ENCODE data around the gene LARP4B.

LARP4B gene

DNA sequence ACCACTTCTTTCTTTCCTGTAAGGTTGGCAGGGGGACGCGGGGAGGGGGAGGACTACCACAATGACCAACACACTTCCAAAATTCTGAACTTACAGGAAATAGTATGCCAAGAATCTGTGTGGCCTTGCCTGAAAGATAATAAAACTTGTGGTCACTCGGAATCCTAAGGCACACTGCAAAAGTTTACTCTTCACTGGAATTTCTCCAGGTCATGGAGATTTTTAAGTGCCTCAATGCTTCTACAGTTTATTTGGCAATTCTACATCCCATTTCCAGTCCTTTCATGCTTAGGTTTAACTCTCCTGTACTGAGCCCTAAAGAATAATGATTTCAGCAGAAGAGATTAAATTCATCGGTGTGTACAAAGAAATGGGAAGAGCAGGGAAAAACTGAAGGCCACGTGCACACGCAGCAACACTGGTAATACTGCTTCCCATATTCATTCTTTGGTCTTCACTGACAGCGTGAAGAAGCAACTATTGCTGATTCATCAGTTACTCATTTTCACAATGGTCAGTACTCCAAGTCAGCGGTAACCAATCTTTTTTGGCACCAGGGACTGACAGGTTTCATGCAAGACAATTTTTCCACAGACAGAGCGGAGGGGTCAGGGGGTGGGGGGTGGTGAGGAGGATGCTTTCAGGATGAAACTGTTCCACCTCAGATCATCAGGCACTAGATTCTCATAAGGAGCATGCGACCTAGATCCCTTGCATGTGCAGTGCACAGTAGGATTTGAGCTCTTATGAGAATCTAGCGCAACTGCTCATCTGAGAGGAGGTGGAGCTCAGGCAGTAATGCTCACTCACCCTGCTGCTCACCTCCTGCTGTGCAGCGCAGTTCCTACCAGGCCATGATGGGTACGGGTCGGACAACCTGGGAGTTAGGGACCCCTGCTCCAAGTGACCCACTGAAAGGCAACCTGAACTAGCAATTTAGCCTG lies 9.8 kb downstream of the LARP4B start:
- DNase-seq, result no peak

DNA sequence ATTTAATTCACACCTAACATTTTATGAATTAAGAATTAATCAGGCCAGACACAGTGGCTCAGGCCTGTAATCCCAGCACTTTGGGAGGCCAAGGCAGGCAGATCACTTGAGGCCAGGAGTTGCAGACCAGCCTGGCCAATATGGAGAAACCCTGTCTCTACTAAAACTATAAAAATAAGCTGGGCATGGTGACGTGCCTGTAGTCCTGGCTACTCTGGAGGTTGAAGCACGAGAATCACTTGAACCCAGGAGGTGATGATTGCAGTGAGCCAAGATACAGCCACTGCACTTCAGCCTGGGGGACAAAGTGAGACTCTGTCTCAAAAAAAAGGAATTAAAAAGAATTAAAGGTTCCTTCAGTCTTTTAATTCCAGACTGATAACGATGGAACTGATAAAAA lies 11.1 kb downstream of the LARP4B start:
- no peak for DNase-seq

DNA sequence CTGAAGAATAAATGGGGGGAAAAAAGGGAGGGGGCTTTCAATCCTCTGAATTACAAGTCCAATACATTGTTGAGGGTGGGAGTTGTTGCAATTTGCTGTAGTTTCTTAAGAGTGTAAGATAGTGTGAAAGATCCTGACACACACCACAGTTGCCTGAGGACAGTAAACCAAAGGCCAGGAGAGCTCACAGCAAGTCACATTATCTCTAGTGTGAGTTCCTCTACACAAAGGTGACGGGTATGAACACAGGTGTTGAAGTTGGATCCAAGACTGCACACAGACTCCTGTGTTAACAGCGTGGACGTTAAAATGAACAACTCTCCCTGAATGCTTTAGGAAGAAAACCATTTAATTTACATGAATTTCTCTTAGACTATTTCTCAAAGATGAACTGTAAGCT lies 12.0 kb downstream of the LARP4B start:
- no peak for DNase-seq

DNA sequence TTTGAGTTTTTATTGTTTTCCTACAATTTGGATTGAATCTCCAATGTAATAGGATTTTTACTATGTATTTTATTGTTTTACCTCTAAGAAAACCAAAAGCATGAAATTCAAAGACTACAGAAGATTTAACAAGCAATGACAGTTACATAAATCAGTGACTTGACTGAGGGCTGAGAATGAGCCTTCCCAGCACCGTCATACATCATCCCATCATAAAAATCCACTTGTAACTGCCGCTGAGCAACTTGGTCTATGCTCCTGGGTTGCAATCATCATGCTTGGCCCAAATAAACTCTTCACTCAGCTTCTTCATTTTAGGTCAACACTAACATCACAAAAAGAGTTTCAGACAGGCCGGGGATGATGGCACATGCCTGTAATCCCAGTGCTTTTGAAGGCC lies 13.5 kb downstream of the LARP4B start:
- DNase-seq, result no peak

DNA sequence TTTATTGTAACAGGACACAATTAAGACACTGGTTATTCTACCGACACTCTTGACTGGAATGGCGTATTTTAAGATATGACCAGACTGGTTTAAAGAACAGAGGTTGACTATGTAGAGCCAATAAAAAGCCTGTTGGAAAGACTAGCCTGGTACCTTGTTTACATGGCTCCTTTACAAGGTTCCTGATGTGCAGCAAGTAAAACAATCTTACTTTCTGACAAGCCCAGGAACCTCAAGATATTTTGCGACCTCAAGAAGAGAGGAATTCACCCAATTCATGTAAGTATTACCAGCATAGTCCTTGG lies 14.1 kb downstream of the LARP4B start:
- DNase-seq, result no peak

DNA sequence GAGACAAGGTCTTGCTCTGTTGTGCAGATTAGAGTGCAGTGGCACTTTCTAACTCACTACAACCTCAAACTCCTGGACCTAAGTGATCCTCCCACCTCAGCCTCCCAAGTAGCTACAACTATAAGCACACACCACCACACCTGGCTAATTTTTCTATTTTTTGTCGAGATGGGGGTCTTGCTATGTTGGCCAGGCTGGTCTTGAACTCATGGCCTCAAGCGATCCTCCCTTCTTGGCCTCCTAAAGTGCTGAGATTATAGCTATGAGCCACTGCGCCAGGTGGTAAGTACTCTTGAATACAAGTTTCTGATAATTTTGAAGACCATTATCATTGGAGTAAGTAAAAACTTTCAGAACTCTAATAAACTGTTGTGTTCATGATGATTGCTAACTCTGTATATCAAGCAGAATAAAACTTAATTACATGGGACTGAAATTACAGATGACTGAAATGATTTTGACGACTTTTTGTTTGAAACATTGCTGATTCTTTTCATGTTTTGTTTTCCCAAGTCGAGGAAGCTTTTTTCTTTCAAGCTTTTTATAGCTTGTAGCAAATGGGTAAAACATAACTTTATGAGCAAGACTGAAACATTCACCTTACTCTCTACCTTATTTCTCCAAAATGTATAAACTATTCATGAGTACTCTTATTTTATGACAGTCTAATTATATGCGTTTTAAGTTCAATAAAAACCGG lies 14.6 kb downstream of the LARP4B start:
- no peak for DNase-seq

DNA sequence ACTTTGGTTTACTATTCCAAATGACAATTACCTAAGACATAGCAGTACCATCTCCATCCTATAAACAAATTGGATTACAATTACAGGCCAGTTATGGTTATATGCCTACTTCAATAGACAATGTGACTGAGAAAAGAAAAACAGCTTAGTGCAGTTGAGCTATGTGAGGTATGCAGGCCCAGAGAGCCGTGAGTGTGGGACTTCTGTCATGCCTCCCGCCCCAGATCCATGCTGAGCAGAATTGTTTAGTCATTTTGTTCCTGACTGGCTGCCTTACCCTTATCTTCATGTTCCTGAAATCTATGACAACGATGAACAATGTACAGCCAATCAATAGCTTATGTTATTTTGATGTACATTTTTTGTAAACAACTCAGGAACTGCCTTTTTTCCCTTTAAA lies 21.7 kb downstream of the LARP4B start:
- no peak for DNase-seq

DNA sequence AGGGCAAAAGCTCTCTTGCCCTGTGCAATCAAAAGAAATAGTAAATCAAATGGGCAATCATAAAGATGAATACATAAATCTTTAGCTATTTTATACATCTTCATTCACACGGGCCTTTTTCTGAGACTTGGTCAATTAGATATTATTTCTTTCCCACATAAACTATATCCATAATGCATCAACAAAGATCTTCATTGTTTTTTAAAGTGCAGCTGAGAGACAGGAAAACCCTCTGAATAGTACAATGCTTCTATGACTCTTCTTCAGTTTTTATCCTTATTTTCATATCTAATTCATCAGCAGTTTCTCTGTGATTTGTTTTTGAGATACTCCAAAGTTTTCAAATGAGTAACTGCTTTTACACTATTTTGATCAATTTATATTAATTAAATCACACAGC lies 25.5 kb downstream of the LARP4B start:
- DNase-seq, result no peak

DNA sequence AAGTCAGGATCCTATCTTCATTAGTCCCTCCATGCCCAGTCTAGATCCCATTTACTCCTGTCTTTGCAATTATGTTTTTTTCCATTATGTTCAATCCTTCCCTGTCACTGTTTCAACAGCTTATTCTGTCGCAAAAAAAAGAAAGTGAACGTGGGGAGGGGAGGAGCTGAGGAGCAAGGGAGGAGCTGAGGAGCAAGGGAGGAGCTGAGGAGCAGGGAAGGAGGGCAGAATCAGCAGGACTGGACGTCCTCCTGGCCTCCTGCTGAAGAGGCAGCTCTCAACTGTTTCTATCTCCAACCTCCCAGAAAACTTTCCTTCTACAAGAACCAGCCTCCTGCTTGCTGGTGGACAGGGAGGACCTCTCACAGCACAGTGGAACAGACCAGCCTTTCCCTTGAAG lies 26.0 kb downstream of the LARP4B start:
- no peak for DNase-seq

DNA sequence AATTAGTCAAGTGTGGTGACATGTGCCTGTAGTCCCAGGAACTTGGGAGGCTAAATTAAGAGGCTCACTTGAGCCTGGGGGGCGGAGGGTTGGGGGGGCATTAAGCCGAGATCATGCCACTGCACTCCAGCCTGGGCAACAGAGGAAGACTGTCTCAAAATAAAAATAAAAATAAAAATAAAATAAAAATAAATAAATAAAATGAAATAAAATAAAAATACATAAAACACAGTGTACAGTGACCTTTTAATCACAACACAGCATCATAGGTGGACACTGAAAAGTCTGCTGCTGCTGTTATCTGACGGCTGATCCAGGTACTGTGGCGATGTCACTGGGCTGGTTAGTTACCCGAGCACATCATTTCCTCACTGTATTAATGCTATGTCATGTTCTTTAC lies 27.1 kb downstream of the LARP4B start:
- DNase-seq, result no peak

DNA sequence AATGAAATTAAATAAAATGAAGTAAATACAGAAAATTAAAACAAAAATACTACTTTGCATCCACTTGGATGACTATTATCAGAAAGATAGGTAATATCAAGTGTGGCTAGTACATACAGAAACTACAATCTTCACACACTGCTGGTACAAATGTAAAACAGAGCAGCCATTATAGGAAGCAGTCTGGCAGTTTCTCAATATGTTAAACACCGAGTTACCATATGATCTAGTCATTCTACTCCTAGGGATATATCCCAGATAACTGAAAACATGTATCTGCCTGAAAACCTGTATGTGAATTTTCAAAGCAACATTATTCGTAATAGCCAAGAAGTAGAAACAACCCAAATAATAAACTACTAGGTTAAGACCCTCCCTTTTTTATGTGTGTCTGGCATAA lies 33.4 kb downstream of the LARP4B start:
- DNase-seq, result no peak

DNA sequence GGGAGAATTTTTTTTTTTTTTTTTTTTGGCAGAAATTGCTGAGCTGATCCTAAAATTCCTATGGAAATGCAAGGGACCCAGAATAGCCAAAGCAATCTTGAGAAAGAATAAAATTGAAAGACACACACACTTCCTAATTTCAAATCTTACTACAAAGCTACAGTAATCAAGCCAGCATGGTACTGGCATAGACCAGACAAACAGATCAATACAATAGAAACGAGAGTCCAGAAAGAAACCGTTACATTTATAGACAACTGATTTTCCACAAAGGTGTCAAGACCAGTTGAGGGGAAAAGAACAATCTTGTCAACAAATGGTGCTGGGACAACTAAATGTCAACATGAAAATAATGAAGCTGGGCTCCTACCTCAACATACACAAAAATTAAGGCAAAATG lies 34.5 kb downstream of the LARP4B start:
- no peak for DNase-seq

DNA sequence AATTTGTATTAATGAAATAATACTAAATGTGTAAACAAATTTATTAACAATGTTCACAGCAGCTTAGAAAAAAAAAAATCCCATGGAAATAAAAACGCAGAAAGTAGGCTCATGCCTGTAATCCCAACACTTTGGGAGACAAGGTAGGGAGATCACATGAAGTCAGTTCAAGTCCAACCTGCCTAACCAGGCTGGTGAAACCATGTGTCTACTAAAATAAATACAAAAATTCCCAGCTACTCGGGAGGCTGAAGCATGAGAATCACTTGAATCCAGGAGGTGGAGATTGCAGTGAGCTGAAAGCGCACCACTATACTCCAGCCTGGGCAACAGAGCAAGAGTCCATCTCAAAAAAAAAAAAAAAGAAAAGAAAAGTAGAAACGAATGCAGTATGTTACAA lies 36.2 kb downstream of the LARP4B start:
- no peak for DNase-seq

DNA sequence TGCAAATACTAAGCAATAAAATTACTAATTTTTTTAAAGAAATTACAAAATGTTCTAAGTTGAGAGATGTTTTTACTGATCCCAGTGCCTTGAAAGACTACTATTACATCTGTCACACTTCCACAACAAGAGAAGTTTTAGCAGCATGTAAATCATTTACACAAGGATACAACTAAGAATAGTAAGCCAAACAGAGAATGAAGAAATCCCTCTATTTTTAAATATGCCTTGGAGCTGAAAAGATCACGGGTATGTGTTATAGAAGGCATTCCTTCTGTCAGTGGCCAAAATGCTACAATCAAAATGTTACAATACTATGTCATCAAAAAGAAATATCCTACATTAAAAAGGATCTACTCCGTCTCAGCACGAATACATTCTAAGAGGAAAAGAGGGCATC lies 52.6 kb downstream of the LARP4B start:
- DNase-seq, result no peak

DNA sequence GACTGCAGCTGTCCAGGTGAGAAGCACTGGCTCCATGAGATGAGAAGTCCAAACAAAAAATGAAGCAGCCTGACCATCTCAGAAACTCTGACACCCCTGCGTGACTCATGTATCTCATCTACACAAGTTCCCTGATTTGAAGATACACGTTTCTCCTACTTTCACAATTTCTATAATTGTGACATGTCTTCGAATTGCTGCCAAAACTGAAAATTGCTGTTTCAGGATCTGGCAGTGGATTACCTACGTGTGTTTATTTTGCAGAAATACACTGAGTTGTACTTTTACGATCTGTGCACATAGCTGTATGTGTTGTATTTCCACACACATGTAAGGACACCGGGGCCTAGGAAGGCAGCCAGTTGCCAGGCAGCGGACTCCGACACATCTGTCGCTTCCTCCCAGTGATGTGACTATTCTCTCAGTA lies 53.2 kb downstream of the LARP4B start:
- no peak for DNase-seq

DNA sequence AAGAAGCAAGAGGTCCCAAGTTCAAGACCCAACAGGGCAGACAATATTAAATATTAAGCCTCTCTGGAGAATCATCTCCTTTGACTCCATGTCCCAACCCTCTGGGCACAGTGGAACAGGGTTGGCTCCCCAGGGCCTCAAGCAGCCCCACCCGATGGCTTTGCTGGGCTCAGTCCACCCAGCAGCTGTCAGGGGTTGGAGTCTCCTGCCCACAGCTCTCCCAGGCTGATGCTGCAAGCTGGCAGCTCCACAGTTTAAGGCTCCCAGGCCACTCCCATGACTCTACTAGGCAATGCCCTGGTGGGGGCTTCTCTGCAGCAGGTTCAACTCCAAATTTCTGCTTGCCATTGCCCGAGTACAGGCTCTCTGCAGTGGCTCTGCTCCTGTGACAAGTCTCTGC lies 55.1 kb downstream of the LARP4B start:
- DNase-seq, result no peak

DNA sequence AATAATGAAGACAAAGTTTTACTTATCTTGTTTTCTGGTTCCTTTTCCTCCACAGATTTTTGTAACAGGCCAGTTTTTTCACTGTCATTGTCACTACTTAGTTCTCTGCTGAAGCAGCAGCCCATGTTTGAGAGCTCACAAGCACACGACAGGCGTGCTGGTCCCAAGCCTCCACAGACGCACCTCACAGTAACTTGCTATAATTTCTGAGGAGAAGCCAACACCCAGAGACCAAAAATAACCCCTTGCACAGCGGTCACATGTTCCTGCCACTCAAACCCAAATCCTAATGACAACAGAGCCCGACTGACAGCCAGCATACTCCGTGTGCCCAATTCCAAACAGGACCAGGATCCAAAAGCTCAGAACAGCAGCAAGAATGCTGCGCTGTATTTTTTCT lies 58.5 kb downstream of the LARP4B start:
- DNase-seq, result no peak

DNA sequence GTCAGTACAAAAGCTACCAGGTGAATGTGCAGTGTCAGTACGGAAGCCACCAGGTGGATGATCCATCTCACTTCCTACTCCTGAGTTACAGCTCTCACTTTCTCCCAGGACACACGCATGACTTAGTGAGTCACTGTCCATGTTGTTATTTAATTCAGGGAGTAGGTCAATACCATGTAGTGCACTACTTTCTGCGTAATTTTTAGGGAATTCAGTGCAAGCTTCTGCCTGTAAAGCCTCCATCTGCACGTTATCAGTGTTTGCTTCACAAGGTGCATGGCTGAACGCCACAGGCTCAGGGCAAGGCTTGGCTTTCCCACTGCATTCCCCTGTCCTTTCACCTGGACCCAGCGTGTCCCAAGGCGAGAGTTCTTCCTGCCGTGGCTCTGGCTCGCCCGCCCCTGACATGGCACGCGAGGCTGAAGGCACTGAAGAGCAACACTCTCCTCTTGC lies 59.5 kb downstream of the LARP4B start:
- no peak for DNase-seq

DNA sequence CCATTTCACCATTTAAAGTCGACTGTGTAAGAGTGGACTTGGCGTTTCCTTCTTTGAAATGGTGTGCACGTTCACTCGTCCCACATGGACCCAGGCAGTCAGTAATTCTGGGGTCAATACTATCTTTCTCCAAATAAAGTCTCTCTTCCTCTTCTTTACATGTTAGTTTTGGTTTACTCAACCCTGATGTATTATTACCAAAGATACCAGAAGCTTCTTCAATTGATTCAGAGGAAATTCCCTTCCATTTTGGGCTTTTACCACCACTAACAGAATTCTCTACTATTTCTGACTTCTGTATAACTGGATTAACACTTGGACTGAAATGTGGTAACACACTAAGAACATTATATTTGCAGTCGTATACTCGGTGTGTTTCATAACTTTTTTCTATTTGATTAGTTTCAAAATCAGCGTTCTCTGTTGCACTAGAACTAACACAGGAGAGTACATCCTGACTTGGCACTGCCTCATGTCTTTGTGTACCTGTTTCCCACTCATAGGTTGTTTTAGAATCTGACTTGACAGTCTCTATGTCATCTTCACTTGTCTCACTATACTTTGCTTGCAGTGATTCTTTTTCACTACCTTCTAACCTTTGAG lies 60.8 kb downstream of the LARP4B start:
- DNase-seq, result no peak

DNA sequence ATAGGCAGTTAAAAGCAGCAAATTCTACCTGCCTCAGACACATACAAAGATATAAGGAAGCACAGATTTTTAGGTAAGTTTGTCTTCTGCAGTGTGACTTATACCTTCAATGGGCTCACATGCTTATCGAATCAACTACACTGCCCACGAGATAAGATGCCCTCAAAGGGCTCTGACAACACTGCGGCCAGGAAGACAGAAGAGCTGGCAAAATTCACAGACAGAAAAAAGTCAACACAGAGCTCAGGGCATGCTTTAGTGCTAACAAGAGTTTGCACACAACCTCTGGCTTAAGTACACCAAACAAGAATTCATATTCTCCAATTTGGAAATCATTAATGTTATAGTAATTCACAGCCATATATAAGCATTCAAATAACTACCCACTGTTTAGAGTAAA lies 62.3 kb downstream of the LARP4B start:
- no peak for DNase-seq

DNA sequence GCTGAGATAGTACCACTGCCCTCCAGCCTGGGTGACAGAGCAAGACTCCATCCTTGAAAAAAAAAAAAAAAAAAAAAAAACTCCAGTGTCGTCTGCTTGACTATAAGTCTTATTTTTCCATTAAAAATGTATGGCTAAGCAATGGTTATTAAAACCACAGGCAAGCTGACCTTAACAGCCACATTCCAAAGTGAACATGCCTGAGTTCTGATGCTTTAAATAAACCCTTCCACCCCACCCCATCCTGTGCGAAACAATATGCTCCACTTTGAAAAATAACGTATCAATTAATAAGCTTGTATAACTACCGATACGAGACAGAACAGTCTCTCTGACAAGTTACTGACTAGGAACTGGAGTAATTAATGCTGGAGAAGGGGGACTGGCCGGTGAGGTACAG lies 63.7 kb downstream of the LARP4B start:
- DNase-seq, result no peak

DNA sequence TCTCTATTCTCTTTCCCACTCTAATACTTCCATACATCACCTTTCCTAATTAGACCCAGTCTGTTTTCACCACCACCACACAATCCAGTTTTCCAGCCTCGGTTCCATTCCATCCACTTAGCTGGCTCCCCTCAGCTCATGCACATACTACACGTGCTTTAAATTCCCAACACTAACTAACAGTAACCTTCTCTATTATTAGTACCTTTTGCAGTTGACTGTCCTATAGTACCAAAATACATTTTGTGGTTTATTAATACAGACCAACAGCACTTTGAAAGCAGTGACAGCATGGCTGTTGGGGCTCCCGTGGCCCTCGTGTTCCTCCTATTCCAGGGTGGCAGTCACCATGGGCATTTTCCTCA lies 64.9 kb downstream of the LARP4B start:
- DNase-seq, result no peak

DNA sequence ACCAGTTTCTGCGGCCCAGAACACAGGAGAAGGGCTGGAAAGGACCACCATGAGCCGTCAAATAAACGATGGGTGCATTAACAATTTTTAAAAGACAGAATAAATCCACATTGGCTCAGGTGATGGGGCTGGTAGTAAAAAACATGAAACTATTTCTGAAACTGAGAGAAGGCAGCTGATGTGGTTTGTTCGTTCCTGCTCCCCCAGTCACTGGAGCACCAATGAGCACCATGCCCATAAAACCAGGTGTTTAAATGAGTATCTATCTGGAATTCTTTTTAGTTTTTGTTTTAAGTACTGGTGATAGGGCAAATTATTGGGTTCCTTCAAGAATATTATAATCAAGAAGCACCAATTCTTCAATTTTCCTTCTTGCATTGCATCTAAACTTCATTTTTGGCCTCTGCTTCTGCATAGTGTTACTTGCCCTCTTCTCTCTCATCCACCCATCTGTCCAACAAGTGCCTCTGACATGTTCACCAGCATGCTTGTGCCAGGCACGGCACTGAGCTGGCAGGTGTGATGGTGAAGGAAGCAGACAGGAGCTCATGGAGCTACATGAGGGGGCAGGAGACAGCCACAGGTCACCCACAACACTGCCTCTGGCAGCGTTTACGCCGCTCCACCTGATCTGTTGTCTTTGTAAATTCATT lies 65.5 kb downstream of the LARP4B start:
- DNase-seq, result no peak

DNA sequence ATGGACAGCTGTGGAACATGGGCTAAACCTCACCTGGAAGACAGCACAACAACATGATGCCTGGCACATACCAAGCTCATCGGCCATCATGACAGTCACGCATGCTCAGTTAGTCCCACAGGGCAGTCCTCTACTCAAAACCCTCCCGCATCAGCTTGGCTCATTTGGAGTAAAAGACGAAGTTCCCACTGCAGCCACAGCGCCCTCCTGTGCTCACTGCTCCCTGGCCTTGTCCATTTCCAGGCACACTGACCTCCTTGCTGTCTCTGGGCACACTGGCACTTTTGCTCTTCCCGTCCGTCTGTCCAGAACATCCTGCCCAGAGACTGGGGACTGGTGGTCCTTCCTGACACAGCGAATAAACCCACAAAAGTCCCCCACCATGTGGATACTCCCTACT lies 66.2 kb downstream of the LARP4B start:
- no peak for DNase-seq
